Ascending aorta (tissue), 2 donors: Measurements from ENCODE around the gene GABRA6. TPM values are rescaled to one million over a fixed set of nuclear protein-coding genes. Genes with fewer than 3 reads are reported as not detected.

Experiments used
- DNase-seq, 2 donors: peaks; one replicate each; pipeline ENCODE4 v3.0.0-alpha.2; 2019; ENCODE audit warnings: low spot score in 2 of 2
- H3K27ac ChIP-seq, 2 donors: fragments of 200-600 bp; sonication (generic); one replicate each; pipeline ENCODE4 v1.5.1; 2016 to 2017; ENCODE audit warnings: mild to moderate bottlenecking in 1 of 2
- H3K27me3 ChIP-seq: fragments of 200-600 bp; sonication (generic); one replicate; pipeline ENCODE4 v1.5.1; 2017
- H3K36me3 ChIP-seq, 2 donors: fragments of 200-600 bp; sonication (generic); one replicate each; pipeline ENCODE4 v1.5.1; 2016
- H3K4me1 ChIP-seq, 2 donors: fragments of 200-600 bp; sonication (generic); one replicate each; pipeline ENCODE4 v1.5.1; 2016 to 2017; ENCODE audit warnings: mild to moderate bottlenecking in 1 of 2
- H3K4me3 ChIP-seq, 2 donors: fragments of 200-600 bp; sonication (generic); one replicate each; pipeline ENCODE4 v1.5.1; 2016 to 2017; ENCODE audit warnings: mild to moderate bottlenecking in 1 of 2
- H3K9me3 ChIP-seq, 2 donors: fragments of 200-600 bp; sonication (generic); one replicate each; pipeline ENCODE4 v1.5.1; 2016
- intact Hi-C: fragments of 100-400 bp; cut with DNase I; formaldehyde crosslinking; loops from one replicate; pipeline ENCODE4 v1.15.1; 2023
- total RNA-seq: library from RNA; depleted of rRNA; stranded (reverse); fragments of >200 nt; gene quantifications from one replicate; pipeline ENCODE4 v1.1.0, GENCODE V29; 2016
- TF ChIP-seq, protein P1 (sequence below), 3 experiments: fragments of 200-600 bp in 2 of 3; fragments of 450-650 bp in 1 of 3; sonication (generic) in 2 of 3; IDR thresholded peaks; one replicate each; pipeline ENCODE4 v1.5.1; 2016 to 2019; ENCODE audit warnings: antibody characterized with exemption in 3 of 3, mild to moderate bottlenecking in 1 of 3, moderate library complexity in 1 of 3

GABRA6 gene
- total RNA-seq, 1 donor from 2014 or later, result not detected

DNA sequence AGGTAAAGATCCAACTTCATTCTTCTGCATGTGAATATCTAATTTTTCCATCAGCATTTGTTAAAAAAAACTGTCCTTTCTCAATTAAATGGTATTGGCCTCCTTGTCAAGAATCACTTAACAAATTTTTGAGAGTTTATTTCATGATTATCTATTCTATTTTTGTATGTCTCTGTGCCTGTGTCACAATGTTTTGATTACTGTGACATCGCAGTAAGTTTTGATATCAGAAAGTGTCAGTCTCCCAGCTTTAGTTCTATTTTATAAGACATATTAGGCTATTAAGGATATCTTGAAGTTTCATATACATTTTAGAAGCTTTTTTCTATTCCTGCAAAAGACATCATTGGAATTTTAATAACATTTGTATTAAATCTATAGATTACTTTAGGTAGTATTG, 33.6 kb downstream of the GABRA6 start:
- Histone ChIP-seq H3K36me3 (no peaks in the 10 kb centered on the region), H3K27ac (no peak overlapping the region), H3K4me1 (no peaks in the 10 kb centered on the region), H3K9me3 (no peaks in the 10 kb centered on the region), H3K4me3 (no peak overlapping the region), H3K27me3 (no peaks in the 10 kb centered on the region)
- DNase-seq, result no peak
- intact Hi-C loops, result no loop called here
- TF ChIP-seq, protein P1, sequence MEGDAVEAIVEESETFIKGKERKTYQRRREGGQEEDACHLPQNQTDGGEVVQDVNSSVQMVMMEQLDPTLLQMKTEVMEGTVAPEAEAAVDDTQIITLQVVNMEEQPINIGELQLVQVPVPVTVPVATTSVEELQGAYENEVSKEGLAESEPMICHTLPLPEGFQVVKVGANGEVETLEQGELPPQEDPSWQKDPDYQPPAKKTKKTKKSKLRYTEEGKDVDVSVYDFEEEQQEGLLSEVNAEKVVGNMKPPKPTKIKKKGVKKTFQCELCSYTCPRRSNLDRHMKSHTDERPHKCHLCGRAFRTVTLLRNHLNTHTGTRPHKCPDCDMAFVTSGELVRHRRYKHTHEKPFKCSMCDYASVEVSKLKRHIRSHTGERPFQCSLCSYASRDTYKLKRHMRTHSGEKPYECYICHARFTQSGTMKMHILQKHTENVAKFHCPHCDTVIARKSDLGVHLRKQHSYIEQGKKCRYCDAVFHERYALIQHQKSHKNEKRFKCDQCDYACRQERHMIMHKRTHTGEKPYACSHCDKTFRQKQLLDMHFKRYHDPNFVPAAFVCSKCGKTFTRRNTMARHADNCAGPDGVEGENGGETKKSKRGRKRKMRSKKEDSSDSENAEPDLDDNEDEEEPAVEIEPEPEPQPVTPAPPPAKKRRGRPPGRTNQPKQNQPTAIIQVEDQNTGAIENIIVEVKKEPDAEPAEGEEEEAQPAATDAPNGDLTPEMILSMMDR (IDR thresholded peaks at IDR 0.05), result no peak

DNA sequence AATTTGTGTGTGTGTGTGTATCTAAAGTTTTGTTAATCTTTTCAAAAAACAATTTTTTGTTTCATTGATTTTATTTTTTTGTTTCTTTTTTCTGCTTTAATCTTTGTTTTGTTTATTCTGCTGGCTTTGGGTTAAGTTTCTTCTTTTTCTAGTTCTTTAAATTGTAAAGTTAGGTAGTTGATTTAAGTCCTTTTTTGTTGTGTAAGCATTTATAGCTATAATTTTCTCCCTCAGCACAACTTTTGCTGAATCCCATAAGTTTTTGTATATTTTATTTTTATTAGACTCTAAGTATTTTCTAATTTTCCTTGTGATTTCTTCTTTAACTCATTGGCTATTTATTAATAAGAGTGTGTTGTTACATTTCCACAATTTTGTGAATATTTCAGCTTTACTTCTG, 34.9 kb downstream of the GABRA6 start:
- Histone ChIP-seq H3K9me3 (no peaks in the 10 kb centered on the region), H3K27me3 (no peaks in the 10 kb centered on the region), H3K27ac (no peak overlapping the region), H3K36me3 (no peaks in the 10 kb centered on the region), H3K4me3 (no peak overlapping the region), H3K4me1 (no peaks in the 10 kb centered on the region)
- TF ChIP-seq, protein P1 (IDR thresholded peaks at IDR 0.05), result no peak
- intact Hi-C loops, result no loop called here
- DNase-seq, result no peak

DNA sequence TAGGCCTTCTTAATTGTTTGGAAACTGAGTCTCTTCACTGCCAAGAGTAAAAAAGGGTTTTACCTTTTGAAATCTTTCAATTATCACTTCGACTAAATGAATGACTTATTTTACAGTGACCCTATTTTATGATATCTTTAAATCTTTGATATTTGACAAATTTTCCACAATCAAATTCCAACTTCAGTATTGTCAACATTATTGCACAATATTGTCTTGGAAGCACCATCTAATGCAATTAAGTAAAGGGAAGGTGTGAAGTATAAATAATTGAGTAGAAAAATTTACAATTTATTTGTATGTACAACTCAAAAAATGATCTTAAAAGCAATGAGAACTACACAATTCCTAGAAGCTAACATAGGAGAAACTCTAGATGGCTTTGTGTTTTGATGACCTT, 49.2 kb downstream of the GABRA6 start:
- DNase-seq, result no peak
- no peak overlapping the region for H3K4me3 ChIP-seq

DNA sequence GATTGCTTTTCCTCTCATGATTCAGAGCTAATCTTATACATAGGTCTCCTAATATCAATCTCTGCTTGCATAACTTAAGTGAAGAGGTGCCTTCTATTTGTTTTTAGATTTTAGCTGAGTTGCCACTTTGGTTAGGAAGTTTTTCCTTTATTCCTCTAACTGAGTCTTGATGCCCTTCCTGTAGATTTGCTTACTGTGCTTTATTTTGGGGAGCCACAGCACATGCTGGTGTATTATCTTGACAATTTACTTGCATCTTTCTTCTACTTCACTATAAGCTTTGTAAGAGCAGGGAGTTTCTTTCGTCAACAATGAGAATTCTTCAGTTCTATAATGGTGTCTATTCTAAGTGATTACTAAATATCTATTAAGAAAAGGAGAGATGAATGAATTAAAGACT, 54.9 kb downstream of the GABRA6 start:
- intact Hi-C loops, result no loop called here
- Histone ChIP-seq H3K9me3 (no peaks in the 10 kb centered on the region), H3K27me3 (no peaks in the 10 kb centered on the region), H3K4me3 (no peak overlapping the region), H3K27ac (no peak overlapping the region), H3K4me1 (no peaks in the 10 kb centered on the region), H3K36me3 (no peaks in the 10 kb centered on the region)
- DNase-seq, result no peak
- TF ChIP-seq, protein P1 (IDR thresholded peaks at IDR 0.05), result no peak

More for the DNA sequence above, 49.2 kb downstream of the GABRA6 start:
- intact Hi-C loops, result no loop called here
- Histone ChIP-seq H3K36me3 (no peaks in the 10 kb centered on the region), H3K4me1 (no peaks in the 10 kb centered on the region), H3K27ac (no peak overlapping the region), H3K9me3 (no peaks in the 10 kb centered on the region), H3K27me3 (no peaks in the 10 kb centered on the region)
- TF ChIP-seq, protein P1 (IDR thresholded peaks at IDR 0.05), result no peak

DNA sequence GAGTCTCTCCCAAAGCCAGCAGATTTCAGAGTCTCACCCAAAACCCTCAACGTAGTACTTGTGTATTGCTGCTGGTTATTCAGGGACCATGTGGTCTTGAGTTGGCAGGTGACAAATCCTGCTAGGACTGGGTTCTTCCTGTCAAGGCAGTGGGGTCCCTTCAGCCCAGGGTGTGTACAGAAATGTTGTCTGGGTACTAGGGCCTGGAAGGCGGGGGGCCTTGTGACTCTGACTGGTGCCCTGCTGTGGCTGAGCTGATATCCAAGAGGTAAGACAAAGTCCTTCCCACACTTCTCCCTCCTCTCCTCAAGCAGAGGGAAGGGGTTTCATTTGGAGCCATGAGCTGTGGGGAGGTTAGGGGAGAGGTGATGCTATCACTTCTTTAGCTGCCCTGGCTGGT, 58.8 kb downstream of the GABRA6 start:
- Histone ChIP-seq H3K4me3 (no peak overlapping the region), H3K27me3 (no peaks in the 10 kb centered on the region), H3K9me3 (no peaks in the 10 kb centered on the region), H3K36me3 (no peaks in the 10 kb centered on the region), H3K4me1 (no peaks in the 10 kb centered on the region), H3K27ac (no peak overlapping the region)
- DNase-seq, result no peak
- TF ChIP-seq, protein P1 (IDR thresholded peaks at IDR 0.05), result no peak
- intact Hi-C loops, result no loop called here

DNA sequence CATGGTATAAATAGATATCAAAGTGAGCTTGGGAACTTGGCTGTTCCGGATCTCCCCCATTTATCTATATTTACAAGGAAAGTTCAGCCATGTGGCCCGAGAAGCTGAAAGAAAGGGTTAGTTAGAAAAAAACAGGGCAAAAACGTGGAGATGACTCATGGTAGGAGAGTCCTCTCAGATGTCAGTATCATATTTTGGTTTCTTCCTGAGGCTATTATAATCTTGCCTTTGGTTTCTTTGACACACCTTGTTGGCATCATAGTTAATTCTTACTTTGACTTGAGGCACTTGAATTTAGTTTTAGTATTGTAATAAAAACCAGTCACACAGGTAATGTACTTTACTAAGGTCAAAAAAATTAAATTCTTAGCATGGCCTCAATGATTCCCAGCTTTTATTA, 59.9 kb downstream of the GABRA6 start:
- TF ChIP-seq, protein P1 (IDR thresholded peaks at IDR 0.05), result no peak
- Histone ChIP-seq H3K9me3 (no peaks in the 10 kb centered on the region), H3K27me3 (no peaks in the 10 kb centered on the region), H3K27ac (no peak overlapping the region), H3K4me3 (no peak overlapping the region), H3K36me3 (no peaks in the 10 kb centered on the region), H3K4me1 (no peaks in the 10 kb centered on the region)
- intact Hi-C loops, result no loop called here
- no peak for DNase-seq
